Dedifferentiated amniotic fluid mesenchymal stem cell (primary cell): ENCODE measurements around the gene MARCHF9.

Experiments
- DNase-seq: peaks from one replicate; pipeline ENCODE4 v3.0.0-alpha.2; 2016; ENCODE audit errors: extremely low spot score

Gene MARCHF9

DNA sequence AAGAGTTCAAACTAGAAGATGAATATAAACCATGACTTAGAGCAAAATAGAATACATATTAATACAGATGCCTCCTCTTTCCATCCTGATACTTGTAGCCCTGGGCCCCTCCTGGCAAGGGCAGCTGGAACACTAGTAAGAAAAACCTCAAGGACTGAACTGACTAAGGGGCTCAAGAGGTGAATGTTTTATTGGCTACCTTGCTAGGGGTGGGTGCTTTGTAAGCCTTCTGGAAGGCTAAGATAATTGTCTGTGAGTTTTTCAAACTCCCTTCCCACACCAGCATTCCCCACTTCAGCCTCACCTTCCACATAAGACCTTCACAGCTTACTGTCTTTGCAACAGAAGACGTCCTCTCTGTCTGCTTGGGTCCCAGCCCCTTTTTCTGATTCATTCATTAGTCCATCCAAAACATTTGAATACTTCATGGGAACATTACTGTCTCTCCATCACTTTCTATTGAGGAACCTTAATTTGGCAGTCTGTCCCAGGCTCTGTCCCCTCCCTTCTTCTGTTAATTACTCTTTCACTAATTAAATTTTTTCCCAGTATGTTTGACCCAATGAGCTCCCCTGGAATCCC, 1.1 kb upstream of the MARCHF9 start:
- no peak for DNase-seq

DNA sequence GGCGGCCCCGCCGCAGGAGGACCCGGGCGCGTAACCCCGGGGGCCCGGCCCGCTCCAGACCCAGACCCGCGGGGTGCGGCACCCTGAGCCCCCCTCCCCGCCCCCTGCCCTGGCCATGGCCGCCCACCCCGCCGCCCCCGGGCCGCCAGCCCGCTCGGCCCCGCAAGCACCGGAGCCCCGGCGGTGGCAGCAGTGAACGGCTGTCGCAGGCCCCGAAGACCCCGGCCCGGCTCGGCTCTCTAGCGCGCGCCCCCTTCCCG, 221 bp downstream of the MARCHF9 start:
- DNase-seq, result no peak

DNA sequence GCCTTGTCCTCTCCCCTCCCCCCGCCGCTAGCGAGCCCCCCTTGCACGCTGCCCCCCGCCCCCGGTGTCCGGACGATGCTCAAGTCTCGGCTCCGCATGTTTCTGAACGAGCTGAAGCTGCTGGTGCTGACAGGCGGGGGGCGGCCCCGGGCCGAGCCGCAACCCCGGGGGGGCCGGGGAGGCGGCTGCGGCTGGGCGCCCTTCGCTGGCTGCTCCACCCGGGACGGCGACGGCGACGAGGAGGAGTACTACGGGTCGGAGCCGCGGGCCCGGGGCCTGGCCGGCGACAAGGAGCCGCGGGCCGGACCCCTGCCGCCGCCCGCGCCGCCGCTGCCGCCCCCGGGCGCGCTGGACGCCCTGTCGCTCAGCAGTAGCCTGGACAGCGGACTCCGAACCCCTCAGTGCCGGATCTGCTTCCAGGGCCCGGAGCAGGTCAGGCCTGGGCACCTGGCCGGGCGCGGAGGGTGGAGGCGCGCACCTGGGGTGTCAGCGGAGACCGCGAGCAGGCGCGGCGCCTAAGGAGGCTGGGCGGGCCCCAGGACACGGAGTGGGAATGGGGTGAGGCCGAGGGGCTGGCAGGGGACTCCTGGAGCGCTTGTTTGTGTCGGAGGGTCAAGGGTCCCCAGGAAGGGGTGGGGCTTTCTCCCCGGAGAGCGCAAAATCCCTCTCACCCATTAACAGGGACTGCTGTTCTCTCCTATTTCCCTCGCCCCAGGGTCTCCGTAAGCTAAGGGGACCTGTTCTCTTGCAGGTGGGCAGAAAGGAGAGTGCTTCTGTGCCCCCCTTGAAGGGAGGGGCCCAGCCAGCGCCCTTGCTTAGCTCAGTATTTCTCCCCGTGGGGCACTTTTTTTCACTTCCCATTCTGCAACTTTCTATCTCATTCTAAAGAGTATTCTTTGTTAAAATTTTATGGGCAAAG, 810 bp downstream of the MARCHF9 start:
- DNase-seq, result no peak

DNA sequence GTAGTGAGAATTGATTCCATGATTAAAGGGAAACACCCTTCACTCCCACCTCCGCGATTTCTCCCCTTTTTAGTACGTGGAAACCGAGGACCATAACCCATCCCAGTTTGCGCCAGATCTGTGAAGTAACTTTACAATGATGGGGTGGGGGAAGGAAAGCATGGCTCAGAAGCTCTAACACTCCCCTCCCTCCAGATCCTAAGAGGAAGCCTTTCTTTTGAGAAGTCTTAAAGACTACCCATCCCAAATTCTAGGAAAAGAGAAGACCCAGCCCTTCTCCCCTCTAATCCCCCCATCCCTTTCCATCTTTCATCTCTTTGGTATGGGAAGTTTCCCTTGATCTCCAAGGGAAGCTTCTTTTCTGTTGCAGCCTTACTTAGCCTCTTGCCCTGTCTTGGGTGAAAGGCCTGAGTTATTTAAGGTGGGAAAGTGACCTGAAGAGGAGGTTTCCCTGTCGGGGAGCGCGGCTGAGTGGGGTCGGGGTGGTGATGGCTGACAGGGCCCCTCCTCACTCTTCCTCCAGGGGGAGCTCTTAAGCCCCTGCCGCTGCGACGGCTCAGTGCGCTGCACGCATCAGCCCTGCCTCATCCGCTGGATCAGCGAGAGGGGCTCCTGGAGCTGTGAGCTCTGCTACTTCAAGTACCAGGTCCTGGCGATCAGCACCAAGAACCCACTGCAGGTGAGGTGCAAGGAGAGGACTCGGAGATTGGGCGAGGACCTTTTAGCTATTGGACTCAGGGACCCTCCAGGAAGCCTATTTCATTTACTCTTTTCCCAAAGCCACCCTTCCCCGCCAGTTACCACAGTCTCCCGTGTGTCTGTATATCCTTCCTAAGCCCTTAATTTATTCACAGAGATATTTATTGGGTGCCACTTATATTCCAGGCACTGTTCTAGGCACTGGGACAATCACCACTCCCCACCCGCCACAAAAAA, 1.8 kb downstream of the MARCHF9 start:
- DNase-seq, result no peak

DNA sequence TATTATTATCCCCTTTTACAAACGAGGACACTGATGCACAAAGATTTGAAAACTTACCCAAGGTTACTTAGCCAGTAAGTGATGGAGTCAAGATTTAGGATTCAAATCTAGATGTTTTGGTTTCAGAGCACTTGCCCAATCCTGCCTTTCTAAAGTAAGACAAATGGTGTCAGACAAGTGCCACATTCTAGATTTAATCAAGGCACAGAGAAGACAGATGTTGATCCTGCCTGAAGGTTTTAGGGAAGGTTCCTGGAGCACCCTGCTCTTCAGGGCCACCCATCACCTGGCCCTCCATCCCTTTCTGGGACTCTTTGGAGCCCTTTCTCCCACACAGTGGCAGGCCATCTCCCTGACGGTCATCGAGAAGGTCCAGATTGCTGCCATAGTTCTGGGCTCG, 2.9 kb downstream of the MARCHF9 start:
- DNase-seq, result no peak

DNA sequence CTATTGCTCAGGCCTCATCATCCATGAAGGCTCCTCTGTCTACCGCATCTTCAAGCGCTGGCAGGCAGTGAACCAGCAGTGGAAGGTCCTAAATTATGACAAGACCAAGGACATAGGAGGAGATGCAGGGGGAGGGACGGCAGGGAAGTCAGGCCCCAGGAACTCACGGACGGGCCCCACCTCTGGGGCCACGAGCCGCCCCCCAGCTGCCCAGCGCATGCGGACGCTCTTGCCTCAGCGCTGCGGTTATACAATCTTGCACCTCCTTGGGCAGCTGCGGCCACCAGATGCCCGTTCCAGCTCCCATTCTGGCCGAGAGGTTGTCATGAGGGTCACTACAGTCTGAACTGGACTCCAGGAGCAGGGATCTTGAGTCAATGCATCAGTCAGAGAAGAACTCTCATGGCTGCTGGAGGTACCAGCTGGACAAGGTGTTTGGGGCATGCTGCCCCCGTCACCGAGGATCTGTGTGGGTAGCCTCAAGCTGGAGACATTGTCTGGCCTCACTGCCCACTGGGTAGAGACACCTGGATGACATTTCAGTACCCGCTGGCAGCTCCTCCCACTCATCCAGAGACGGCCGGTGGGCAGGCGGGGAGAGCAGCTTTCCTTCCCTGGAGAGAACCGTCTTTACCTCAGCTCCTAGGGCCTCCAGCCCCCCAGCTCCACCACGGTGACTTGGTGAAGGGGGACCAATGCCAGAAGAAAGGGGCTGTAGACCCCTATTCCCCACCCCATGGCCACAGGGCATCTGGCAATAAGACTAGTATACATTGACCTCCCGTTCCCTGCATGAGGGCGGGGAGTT, 3.9 kb downstream of the MARCHF9 start:
- DNase-seq, result no peak

DNA sequence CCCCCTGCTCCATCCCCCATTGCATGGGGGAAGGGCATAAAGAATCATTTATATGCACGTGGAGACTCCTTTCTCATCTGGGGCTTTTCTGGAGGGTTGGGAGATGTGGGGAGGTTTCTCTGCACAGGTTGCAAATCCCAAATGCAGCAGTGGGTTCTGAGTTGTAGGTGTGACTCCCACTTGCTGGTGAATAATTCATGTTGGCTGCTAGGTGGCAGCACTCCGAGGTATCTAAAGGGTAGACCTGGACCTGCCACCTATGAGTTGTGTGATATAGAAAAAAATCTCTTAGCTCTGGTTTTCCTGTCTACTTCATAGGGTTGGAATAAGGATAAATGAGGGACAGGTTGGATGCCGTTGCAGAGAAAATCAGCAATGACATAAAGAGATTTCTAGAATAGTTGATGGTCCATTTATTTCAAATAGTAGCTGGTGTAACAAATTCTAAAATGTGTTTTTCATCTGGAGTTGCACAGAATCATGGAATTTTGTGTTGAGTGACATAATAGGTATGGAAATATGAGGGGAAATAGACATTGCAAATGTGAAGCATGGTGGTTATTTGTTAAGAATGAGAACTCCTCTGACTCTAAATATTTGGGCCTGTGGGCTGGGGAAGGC, 4.6 kb downstream of the MARCHF9 start:
- DNase-seq, result no peak

DNA sequence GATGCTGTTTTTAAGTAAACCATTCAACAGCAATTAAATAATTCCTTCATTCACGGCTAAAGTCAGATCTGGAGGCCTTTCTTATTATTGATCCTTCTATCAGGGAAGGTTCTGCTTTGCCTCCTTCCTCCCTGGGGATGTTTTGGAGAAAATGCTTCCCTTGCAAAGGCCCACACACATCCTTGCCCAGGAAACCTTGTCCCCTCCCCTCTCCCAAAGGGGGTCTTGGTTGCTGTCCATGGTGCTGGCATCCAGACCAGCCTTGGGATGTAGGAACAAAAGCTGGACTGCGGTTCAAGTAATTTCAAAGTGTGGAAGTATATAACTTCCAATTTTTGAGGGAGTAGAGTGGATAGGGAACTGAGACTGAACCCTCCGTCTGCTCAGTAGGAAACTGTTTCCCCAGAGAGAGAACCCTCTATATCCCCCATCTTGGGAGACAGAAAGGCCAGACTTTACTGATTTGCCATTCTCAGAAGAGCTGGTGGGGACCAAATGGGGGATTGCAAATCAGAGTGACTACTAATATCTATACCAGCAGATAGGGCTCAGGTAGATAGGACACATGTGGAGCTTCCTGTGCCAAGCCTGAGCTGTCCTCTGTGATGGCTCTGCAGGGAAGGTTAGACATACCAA, 5.6 kb downstream of the MARCHF9 start:
- DNase-seq, result no peak

DNA sequence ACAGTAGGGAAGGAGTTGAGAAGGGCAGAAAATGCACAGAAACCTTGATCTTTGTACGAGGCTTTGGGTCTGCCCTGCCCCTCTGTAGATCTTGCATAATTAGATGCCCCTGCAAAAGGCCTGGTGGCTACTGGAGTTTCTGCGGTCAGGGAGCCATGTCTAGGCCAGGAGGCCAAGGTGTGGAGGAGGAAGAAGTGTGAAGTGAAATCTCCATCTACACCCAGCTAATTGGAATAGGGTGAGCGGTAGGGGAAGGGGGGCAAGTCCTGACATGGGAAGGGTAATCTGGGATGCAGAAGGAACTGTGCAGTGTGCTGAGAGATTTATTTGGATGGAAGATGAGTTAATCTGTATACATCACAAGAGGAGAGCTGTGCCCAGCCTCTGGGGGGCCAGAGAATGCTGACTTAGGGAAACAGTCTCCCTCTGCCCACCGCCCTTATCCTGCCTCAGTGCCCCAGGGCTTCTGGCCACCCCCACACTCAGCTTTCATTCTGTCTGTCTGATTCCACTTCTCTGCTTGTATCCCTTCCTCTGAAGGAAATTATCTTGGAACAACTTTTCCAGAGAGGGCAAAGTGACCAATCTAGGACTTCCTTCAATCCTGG, 6.6 kb downstream of the MARCHF9 start:
- DNase-seq, result no peak

DNA sequence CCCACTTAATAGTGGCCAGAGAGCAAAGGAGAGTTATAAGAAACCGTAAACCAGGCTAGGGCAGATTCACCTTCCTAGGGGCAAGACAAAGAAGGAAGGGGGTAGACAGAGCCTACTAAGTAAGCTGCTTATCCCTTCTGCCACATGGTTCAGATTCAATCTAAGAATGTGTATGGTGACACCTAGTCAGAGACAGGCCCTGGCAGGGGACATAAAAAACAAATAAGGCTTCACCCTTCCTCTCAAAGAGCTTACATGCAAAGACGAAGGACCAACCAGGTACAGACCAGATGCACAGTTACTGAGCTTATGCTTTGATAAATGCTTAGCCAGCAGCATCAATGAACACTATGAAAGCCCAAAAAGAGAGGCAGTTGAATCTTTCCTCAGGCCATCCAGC, 7.6 kb downstream of the MARCHF9 start:
- no peak for DNase-seq

DNA sequence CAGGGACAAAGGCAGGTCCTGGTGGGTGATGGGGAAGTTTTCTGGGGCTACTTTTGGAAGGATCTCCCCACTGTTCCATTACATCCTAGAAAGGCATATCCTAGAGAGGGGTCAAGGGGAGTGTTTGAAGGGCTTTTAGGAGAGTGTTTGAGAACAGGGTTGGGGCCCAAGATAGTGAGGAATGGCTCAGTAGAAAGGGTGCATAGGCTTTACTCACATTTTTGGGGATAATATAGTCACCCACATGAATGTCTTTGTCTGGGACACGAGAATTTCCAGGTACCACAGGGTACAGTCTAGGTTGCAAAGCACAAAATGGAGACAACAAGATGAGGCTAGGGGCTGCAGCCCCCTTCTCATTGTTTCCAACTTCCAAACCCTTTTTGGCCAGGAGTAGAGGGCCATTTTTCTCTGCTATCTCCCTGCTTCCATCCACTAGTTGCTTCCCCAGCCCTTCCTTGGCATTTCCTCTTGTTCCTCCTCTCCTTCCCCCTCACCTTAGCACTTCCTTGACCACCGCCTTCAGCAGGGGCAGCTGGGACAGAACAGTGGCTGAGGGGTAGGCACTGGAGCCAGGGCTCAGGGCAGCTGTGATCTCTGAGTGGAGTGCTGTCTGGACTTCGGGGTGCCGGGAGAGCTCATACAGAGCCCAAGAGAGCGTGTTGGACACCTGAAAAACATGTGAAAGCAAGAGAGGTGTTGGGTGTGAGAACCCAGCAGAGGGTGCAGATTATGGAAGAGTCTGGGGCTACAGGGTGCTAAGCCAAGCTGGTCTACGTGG, 9.2 kb downstream of the MARCHF9 start:
- DNase-seq, result no peak

DNA sequence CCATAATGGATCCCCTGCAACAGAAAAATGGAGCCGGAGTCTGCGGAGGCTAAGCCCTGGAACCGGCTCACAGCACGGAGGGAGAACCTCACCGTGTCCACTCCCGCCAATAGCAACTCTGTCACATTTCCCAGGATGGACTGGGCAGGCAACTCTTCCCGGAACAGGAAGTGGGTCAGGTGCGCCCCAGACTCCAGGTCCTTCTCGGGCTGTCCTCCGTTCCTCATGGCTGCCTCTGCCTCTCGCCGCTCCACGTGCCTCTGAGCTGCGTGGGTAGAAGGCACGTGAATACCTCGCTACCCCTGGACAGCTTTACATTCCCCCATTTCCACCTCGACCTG, 9.7 kb downstream of the MARCHF9 start:
- DNase-seq, result no peak

DNA sequence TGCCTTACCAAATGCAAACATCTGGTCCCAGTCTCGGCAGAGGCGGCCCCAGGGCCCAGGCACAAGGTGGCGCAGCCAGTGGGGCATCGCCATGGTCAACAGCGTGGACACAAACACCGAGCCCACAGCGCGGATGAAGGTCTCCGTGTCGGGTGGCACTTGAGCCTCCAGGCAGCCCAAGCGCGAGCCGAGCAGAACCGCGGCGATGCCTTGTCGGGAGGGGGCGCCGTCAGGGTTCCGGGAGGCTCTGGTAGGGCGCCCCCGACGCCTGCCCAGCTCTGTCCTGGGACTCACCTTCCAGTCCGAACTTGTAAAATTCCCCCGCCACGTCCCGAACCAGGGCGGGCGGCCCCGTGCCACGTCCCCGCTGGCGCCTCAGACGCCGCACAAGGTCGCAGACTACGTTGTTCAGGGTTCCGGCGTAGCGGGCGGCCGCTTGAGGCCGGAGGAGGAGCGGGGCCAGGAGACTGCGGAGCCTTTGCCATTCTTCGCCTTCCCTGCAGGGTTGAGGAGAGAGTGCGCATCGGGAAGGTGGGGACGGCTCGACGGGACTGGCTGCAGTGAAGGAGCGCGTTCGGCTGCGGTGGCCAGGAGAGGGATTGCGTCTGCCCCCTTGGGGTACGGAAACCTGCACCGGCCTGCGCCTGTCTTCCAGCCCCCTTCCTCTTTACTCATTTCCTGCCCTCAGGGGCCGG, 10.2 kb downstream of the MARCHF9 start:
- no peak for DNase-seq

DNA sequence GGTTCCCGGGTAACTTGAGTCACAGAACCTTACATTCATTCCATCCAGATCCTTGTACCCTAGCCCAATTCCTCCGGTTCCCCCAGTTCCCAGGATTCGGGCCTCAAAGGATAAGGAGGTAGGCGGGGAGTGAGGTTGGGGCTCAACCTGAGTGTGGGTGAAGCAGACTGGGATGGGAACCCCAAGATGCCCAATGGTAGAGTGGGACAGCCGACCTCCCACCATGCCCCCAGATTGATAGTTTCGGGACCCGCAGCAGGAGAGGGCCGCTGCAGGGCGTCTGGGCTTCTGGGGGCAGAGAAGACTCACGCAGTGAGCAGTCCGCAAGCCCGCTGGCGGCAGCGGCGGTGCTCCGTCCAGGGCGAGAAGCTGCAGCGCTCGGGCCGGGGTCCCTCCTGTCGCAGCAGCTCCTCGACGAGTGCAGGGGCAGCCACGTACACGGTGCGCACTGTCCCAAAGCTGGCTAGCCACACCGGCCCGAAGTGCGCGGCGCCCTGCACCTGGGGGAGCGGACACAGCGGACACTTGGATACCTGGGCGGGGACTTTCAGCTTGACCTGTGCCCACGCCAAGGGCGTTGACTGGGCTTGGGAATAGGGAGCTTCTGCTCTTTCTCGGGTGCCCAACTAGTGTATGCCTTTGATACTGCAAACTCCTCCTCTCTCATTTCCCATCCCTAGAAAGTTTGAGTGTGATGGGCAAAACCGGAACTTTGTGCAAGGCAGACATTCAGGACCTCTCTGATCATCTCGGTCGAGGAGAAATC, 11.0 kb downstream of the MARCHF9 start:
- no peak for DNase-seq

DNA sequence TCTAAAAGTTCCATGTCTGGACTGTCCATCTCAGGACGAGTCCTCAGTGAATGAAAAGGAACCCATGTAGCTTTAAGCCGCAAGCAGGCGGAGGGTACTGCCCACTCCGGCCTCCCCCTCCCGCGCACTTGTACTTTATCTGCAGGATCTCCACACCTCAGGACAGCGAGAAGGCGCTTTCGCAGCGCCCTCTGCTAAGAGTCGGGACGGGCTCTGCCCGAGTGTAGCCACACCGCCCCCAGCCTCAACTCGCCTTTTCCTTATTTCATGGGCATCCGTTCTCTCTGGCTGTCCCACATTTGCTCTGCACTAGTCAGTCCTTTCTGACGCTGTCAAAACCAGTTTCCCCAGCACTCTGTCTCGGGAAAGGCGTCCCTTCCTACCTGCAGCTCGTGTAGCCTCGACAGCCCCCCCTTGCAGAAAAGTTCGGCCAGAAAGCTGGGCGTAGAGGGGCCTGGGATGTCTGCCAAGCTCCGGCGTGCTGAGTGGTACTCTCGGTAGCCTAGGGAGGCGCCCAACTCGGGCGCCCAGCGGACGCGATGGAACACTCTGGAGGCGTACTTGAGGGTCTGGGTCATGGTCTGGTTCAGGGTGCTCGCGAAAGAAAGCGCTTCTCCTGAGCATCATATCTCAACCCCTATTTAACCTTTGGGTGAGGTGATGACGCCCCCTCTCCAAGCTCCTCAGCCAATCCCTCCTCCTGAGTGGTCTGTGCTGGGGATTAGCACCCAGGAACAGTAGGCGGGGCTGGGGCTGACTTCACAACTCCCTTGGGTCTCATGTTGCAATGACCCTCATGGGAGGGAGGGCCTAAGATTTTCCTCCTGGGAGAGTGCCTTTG, 11.8 kb downstream of the MARCHF9 start, which contains the start of gene CYP27B1:
Gene CYP27B1 (minus strand): TSS at position 615 of the 841 bp plus-strand sequence. CDS start 37 bp downstream, at position 578.
- no peak for DNase-seq

DNA sequence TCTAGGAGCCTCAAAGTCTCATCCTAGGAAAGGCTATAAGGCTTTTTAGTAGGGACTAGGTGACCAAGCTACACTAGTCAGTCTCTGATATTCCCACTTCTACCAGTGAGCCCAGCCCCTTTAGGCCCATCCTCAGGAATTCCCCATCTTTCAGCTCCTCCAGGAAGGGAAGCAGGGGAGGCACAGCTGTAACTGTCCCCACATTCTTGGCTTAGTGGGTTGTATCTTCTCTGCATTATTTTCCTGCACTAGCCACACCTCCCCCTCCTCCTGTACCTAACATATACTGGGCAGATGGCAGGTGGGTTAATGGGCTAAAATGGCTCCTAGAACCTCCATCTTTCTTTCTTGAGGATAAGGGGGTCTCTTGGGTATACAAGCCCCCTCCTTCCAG, 12.4 kb downstream of the MARCHF9 start:
- no peak for DNase-seq

DNA sequence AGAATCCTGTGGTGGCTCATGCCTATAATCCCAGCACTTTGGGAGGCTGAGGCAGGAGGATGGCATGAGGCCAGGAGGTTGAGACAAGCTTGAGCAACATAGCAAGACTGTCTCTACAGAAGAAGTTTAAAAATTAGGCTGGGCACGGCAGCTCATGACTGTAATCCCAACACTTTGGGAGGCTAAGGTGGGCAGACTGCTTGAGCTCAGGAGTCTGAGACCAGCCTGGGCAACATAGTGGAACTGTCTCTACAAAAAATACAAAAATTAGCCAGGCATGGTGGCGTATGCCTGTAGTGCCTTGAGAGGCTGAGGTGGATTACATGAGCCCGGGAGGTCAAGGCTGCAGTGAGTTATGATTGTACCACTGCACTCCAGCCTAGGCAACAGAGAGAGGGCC, 13.0 kb downstream of the MARCHF9 start:
- DNase-seq, result no peak
